Small intestine (tissue), 7 donors: ENCODE measurements around the gene DPM2. TPM values are rescaled to one million over a fixed set of nuclear protein-coding genes. Genes with fewer than 3 reads are reported as not detected.

Experiments
- DNase-seq, 2 donors: peaks; one replicate each; pipeline versions ENCODE4 v3.0.0 to v3.0.0-alpha.2; 2013
- FAIRE-seq: peaks from 2 replicates; lab custom pipeline; 2012; peaks lifted over from hg19 to GRCh38; lab: Jason Lieb, UNC
- H3K27ac ChIP-seq, 3 donors: one replicate each; pipeline ENCODE4 v1.5.1; 2013; ENCODE audit warnings: low read length in 2 of 3, mild to moderate bottlenecking in 2 of 3, control low read depth in 1 of 3, inconsistent platforms in 1 of 3, low read depth in 1 of 3, moderate library complexity in 1 of 3
- H3K27me3 ChIP-seq, 3 donors: one replicate each; pipeline ENCODE4 v1.6.1; 2013; ENCODE audit warnings: low read length in 3 of 3, inconsistent platforms in 1 of 3; ENCODE audit not compliant: control insufficient read depth in 3 of 3, insufficient read depth in 3 of 3
- H3K36me3 ChIP-seq, 3 donors: one replicate each; pipeline ENCODE4 v1.6.1; 2013; ENCODE audit warnings: low read length in 3 of 3, inconsistent platforms in 1 of 3, low read depth in 1 of 3, mild to moderate bottlenecking in 1 of 3, moderate library complexity in 1 of 3; ENCODE audit not compliant: control insufficient read depth in 3 of 3, insufficient read depth in 2 of 3
- H3K4me1 ChIP-seq, 3 donors: one replicate each; pipeline ENCODE4 v1.6.1; 2013; ENCODE audit warnings: low read length in 2 of 3, inconsistent platforms in 1 of 3, low read depth in 1 of 3, mild to moderate bottlenecking in 1 of 3, moderate library complexity in 1 of 3; ENCODE audit not compliant: control insufficient read depth in 3 of 3, insufficient read depth in 2 of 3
- H3K4me3 ChIP-seq, 3 donors: one replicate each; pipeline ENCODE4 v1.5.1; 2013; ENCODE audit warnings: low read length in 3 of 3, control low read depth in 1 of 3, inconsistent platforms in 1 of 3, low read depth in 1 of 3, mild to moderate bottlenecking in 1 of 3, moderate library complexity in 1 of 3
- H3K9me3 ChIP-seq, 2 donors: one replicate each; pipeline ENCODE4 v1.6.1; 2013; ENCODE audit warnings: low read depth in 1 of 2, low read length in 1 of 2; ENCODE audit not compliant: control insufficient read depth in 2 of 2, insufficient read depth in 1 of 2
- WGBS, 3 donors: extraction: QIAGEN DNeasy Blood & Tissue Kit; methylation state at CpG; one replicate each; pipeline ENCODE4 v1.1.7; 2013; 5-methylcytosine and 5-hydroxymethylcytosine counted together
- polyA plus RNA-seq, 4 donors: library from polyadenylated mRNA; stranded (reverse) in 3 of 4; unstranded in 1 of 4; fragments of 200-250 nt in 3 of 4; fragments of 120-200 nt in 1 of 4; gene quantifications; one replicate each; pipeline versions ENCODE4 v1.2.1 to v1.2.3, GENCODE V29; 2013
- donor health status: healthy with polysubstance abuse.
- donor health status: control.
- donor health status: control.
- donor health status: Bipolar disorder and iron deficiency.
- donor health status: healthy.

The DPM2 gene
- polyA plus RNA-seq, 4 donors, result 23.2 to 46.0 (median 35.4) TPM

DNA sequence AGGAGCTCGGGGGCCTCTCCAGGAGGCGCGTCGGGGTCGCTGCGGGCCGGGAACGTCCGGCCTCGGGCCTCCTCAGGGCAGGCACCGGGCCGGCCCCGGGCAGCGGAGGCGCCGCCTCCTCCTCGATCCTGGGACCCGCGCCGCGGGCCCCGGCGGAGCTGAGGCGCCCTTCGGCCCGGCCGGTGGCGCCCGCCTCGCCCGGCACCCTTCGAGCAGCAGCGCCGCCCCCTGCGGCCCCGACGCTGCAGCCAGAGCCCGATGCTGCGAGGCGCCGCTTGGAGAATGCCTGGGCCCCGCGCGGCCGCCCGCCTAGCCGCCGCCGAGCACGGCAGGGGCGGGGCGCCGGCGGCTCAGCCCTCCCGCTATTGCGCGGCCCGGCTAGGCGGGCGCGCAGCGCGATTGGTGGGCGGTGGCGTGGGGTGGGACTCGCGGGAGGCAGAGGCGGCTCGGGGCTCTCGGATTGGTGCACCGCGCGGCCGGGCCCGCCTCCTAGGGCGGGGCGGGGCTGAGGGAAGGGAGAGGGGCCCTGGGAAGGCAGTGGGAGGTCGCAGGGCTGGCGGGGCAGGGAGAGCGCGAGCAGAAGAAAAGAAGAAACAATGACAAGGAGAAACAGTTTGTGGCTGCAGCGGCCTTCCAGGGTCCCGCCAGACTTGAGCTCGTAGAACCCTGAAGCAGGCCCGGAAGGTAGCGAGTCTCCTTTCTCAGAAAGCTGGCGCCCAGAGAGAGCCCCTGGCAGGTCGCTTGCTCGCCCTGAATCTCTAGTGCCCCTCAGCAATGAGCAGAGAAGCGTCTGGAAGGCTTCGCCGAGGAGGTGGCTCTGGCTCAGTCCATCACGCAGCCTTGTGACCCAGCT lies 43.3 kb upstream of the DPM2 start, which contains the start of gene EEIG1:
TSS of gene EEIG1 (minus strand) at position 284 of the 853 bp plus-strand sequence. CDS start 852 bp downstream, outside the sequence.
- H3K4me3 ChIP-seq, result peak within 1 kb of the TSS; percentile 83 to 97 (median 86)
- H3K27ac ChIP-seq, result peak within 1 kb of the TSS; percentile 94 to 98 (median 94)
- peaks cover 0 to 20% (median 0%) of the 10 kb centered on the region in 3 donors for H3K36me3 ChIP-seq
- no peaks in the 10 kb centered on the region for H3K9me3 ChIP-seq
- no peaks in the 10 kb centered on the region for H3K27me3 ChIP-seq
- DNase-seq (peak; percentile 94 to 98), FAIRE-seq (no peak)
- 0 to 1% (median 0%) methylated on average over 43 to 93 of the region's 93 CpGs for WGBS, 3 donors
- peaks cover 4 to 37% (median 5%) of the 10 kb centered on the region in 3 donors for H3K4me1 ChIP-seq

DNA sequence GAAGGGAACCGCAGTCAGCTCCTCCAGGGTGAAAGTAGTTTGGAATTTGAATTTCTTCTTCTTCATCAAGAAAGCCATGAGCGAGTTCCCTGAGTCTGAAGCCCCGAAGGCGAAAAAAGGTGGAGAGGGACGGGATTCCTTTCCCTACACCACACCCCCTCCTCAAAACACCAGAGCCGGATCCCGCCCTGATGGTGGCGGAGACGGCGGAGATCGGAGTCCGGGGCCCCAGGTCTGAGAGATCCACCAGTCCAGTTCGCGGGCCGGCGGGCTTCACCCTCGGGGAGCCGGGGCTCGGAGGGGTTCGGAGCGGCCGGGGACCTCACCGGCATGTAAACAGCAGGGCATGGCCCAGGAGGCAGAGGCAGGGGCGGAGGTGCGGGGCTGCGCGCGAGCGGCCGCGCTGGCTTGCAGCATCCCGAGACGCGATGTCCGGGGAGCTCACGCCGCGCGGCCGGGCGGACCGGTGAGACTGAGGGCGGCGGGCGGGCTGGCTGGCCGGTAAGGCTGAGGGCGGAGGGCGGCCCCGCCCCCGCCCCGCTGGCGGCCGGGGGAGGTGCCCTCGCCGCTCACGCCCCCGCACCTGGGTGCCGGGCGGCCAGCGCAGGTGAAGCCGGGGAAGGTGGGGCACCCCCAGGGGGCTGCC lies 42.5 kb upstream of the DPM2 start:
- Histone ChIP-seq H3K9me3 (no peaks in the 10 kb centered on the region), H3K27ac (peak overlapping the region; percentile 94 to 98 (median 94)), H3K4me1 (peaks cover 4 to 42% (median 5%) of the 10 kb centered on the region in 3 donors), H3K36me3 (peaks cover 0 to 28% (median 0%) of the 10 kb centered on the region in 3 donors), H3K27me3 (no peaks in the 10 kb centered on the region), H3K4me3 (peak overlapping the region; percentile 83 to 97 (median 86))
- FAIRE-seq, result no peak
- DNase-seq, result peak; percentile 79 to 87
- 0 to 1% (median 1%) methylated on average over 27 to 61 of the region's 61 CpGs for WGBS, 3 donors

GRCh38 chr9:127979333-127980059 lies 41.8 kb upstream of the DPM2 start:
- 1 to 3% (median 1%) methylated on average over 24 of the region's 24 CpGs for WGBS, 3 donors
- FAIRE-seq, result no peak

GRCh38 chr9:127979015-127979332 lies 41.3 kb upstream of the DPM2 start:
- Histone ChIP-seq H3K4me1 (peaks cover 7 to 51% (median 12%) of the 10 kb centered on the region in 3 donors), H3K9me3 (no peaks in the 10 kb centered on the region)

More at GRCh38 chr9:127979333-127980059, 41.8 kb upstream of the DPM2 start:
- peak overlapping the region; percentile 94 to 98 (median 94) for H3K27ac ChIP-seq
- H3K4me1 ChIP-seq, result peaks cover 5 to 46% (median 7%) of the 10 kb centered on the region in 3 donors
- peak in 1 of 2 donors; percentile 79 for DNase-seq
- H3K36me3 ChIP-seq, result peaks cover 0 to 35% (median 0%) of the 10 kb centered on the region in 3 donors
- no peaks in the 10 kb centered on the region for H3K27me3 ChIP-seq
- H3K4me3 ChIP-seq, result peak overlapping the region; percentile 83 to 97 (median 86)
- no peaks in the 10 kb centered on the region for H3K9me3 ChIP-seq

DNA sequence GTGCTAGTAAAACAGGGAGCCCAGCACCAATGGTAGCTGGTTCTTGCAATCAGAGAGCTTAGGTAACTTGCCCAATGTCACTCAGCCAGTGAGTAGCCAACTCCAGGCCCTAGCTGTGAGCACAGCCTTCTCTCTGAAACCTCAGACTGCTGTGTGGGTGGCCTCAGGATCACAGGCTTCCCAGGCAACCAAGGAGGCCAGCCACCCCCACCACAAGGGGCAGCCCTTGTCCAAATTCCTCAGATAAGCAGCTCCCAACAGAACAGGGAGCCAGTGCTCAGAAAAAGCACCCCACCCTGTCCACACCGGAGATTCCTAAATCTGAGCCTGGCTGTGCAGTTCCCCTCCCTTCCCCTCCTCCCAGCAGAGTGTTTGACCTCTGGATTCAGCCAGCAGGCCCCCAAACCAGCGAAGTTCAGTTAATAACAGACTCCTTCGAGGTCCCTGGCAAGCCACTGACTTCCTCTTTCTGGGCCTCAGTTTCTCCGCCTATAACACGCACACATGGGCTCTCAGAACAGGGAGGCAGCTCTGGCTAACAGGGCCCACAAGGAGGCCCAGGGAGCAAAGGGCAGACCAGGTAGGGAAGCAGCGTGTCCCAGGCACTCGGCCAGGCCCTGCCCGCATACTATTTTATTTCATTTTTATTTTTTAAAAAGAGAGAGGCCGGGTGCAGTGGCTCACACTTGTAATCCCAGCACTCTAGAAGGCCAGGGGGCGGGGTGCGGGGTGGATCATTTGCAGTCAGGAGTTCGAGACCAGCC lies 40.4 kb upstream of the DPM2 start:
- peak; percentile 52 to 80 for DNase-seq
- Histone ChIP-seq H3K36me3 (peaks cover 0 to 49% (median 0%) of the 10 kb centered on the region in 3 donors), H3K27ac (peak overlapping the region; percentile 94 to 98 (median 94)), H3K4me3 (peak overlapping the region; percentile 46 to 97 (median 83)), H3K4me1 (peaks cover 11 to 58% (median 13%) of the 10 kb centered on the region in 3 donors), H3K9me3 (no peaks in the 10 kb centered on the region), H3K27me3 (no peaks in the 10 kb centered on the region)
- WGBS, 3 donors, result 3 to 25% (median 12%) methylated on average over 12 of the region's 12 CpGs
- no peak for FAIRE-seq

More at GRCh38 chr9:127979015-127979332, 41.3 kb upstream of the DPM2 start:
- Histone ChIP-seq H3K4me3 (peak overlapping the region; percentile 83 to 97 (median 86)), H3K27ac (peak overlapping the region; percentile 94 to 98 (median 94)), H3K27me3 (no peaks in the 10 kb centered on the region), H3K36me3 (peaks cover 0 to 40% (median 0%) of the 10 kb centered on the region in 3 donors)
- FAIRE-seq (no peak), DNase-seq (no peak)
- WGBS, 3 donors, result 6 to 25% (median 8%) methylated on average over 5 of the region's 5 CpGs

DNA sequence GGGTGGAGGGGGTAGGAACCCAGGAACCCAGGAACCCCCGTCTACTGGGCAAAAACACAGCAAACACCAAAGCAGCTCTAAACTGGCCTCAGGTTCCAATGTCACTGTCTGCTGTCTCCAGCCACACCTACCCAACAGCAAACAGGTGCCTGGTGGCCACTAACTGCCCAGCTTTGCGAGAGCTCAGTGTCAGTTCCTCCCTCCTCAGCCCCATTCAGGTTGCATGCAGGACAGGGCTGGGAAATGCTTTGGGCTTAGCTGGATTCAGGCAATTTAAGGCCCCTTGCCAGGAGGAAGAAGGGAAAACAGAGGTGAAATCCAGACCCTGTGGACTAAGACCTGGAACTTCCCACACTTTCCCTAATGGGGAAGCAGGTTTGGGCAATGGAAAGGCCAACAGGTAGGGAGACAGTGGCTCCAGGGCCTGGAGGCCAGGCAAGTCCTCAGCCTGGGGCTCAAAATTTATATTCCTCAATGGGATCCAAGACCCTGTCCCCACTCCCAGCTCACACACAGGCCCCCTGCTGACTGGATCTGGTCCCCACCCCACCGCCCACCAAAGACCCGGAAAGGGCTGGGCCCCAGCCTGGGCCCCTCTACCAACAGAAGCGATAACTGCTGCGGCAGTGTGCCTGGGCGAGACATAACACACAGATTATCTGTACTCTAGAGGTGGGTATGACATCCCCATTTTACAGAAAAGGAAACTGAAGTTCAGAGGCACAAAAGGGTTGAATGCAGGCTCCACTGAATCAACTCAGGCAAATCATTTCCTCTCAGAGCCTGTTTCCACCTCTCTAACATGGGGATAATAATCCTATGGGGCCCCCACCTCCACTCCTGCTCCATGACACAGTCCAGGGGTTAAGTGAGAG lies 39.6 kb upstream of the DPM2 start:
- WGBS, 3 donors, result 9 to 37% (median 13%) methylated on average over 7 of the region's 7 CpGs
- no peaks in the 10 kb centered on the region for H3K9me3 ChIP-seq
- FAIRE-seq, result no peak
- peak overlapping the region; percentile 94 to 98 (median 94) for H3K27ac ChIP-seq
- H3K4me1 ChIP-seq, result peaks cover 11 to 67% (median 15%) of the 10 kb centered on the region in 3 donors
- peak overlapping the region; percentile 46 to 97 (median 83) for H3K4me3 ChIP-seq
- peak in 1 of 2 donors; percentile 58 for DNase-seq
- peaks cover 0 to 56% (median 0%) of the 10 kb centered on the region in 3 donors for H3K36me3 ChIP-seq
- no peaks in the 10 kb centered on the region for H3K27me3 ChIP-seq

DNA sequence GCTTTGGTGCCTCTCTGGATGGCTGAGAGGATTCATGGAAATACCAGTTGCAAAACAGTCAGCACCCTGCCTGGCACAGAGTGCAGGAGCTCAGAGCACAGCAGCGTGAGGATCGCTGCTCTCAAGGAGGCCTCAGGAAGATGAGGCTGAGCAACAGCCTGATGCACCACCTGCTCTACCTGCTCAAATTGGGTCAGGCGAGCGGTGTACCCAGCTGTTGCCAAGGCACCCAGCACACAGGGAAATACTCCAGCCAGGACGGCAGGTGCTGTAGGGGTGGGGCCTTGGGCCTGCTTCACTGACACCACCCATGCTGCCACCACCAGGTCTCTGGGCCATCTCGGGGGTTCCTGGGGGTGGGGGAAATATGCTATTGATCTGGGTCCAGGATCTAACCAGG lies 38.8 kb upstream of the DPM2 start:
- no peaks in the 10 kb centered on the region for H3K9me3 ChIP-seq
- peak overlapping the region; percentile 94 to 98 (median 94) for H3K27ac ChIP-seq
- H3K4me3 ChIP-seq, result peak overlapping the region in 2 of 3 donors; percentile 24 to 83
- DNase-seq (peak; percentile 78 to 79), FAIRE-seq (no peak)
- H3K36me3 ChIP-seq, result peaks cover 0 to 61% (median 0%) of the 10 kb centered on the region in 3 donors
- H3K27me3 ChIP-seq, result no peaks in the 10 kb centered on the region
- WGBS, 3 donors, result 7 to 52% (median 8%) methylated on average over 6 of the region's 6 CpGs
- peaks cover 8 to 69% (median 15%) of the 10 kb centered on the region in 3 donors for H3K4me1 ChIP-seq
